HCT116 (cell line): ENCODE data around the gene UQCRC1. TPM values are rescaled to one million over a fixed set of nuclear protein-coding genes. Genes with fewer than 3 reads are reported as not detected.

Experiments used
- ATAC-seq: fragments of 200-7000 bp; cut with Tn5 transposase; 2 replicates; pipeline ENCODE4 v1.9.1; 2020; ENCODE audit warnings: mild to moderate bottlenecking, moderate library complexity
- BruUV-seq: library from RNA; stranded (reverse); fragments of 400-500 nt; replicated peaks from 2 replicates; lab custom pipeline; 2021; lab: Mats Ljungman, UMichigan
- CTCF ChIA-PET: fragments of 300-600 bp; sonication (Branson Sonifier 250); formaldehyde crosslinking; loops from one replicate; lab custom pipeline; 2021; ENCODE audit warnings: antibody characterized with exemption; lab: Charles Lee
- POLR2A ChIA-PET: fragments of 300-600, 350-600 bp; sonication (Branson Sonifier 250); formaldehyde crosslinking; loops from one replicate; lab custom pipeline; 2021; ENCODE audit warnings: antibody characterized with exemption; lab: Charles Lee
- RAD21 ChIA-PET, 2 experiments: fragments of 300-600 bp; sonication (Branson Sonifier 250); formaldehyde crosslinking; loops; one replicate each; lab custom pipeline; 2023; ENCODE audit warnings: low total read pairs in 2 of 2; ENCODE audit not compliant: uncharacterized antibody in 2 of 2, unreplicated experiment in 2 of 2, low non-redundant PET in 1 of 2; lab: Charles Lee
- DNase-seq: peaks from one replicate; pipeline ENCODE4 v3.0.0-alpha.2; 2010; ENCODE audit warnings: low read depth, low spot score
- H2AFZ ChIP-seq: fragments of 200-600 bp; shearing (Covaris generic), sonication (generic); 2 replicates; pipeline ENCODE4 v1.6.1; 2017; ENCODE audit warnings: low read depth, mixed run types, mixed read lengths, antibody characterized with exemption, low read length; ENCODE audit not compliant: poor library complexity, severe bottlenecking
- H3K27ac ChIP-seq: 2 replicates; pipeline ENCODE4 v1.5.1; 2012; ENCODE audit warnings: low read depth, low read length
- H3K27me3 ChIP-seq: fragments of 200-600 bp; sonication (generic); 2 replicates; pipeline ENCODE4 v1.6.1; 2016; ENCODE audit warnings: mixed run types, low read length, mixed read lengths; ENCODE audit not compliant: insufficient read depth
- H3K36me3 ChIP-seq, 2 experiments: fragments of 200-500 bp in 1 of 2; fragments of 200-600 bp in 1 of 2; sonication (Bioruptor generic) in 1 of 2; sonication (generic) in 1 of 2; 2 replicates each; pipeline versions ENCODE4 v1.5.1 to v1.6.1; 2014 to 2016; ENCODE audit warnings: low read length in 2 of 2, inconsistent platforms in 1 of 2, mixed read lengths in 1 of 2, mixed run types in 1 of 2; ENCODE audit not compliant: insufficient read depth in 2 of 2, control insufficient read depth in 1 of 2
- H3K4me1 ChIP-seq, 2 experiments: fragments of 200-600 bp in 1 of 2; sonication (generic) in 1 of 2; 2 replicates each; pipeline versions ENCODE4 v1.5.1 to v1.6.1; 2012 to 2017; ENCODE audit warnings: low read length in 2 of 2, inconsistent platforms in 1 of 2, mild to moderate bottlenecking in 1 of 2, mixed read lengths in 1 of 2, mixed run types in 1 of 2, moderate library complexity in 1 of 2; ENCODE audit not compliant: insufficient read depth in 2 of 2, control insufficient read depth in 1 of 2
- H3K4me2 ChIP-seq: fragments of 200-600 bp; sonication (generic); 2 replicates; pipeline ENCODE4 v1.6.1; 2017; ENCODE audit warnings: mixed run types, low read length, mixed read lengths
- H3K4me3 ChIP-seq, 2 experiments: fragments of 200-600 bp in 1 of 2; sonication (generic) in 1 of 2; replicated peaks in 1 of 2; 2 replicates each; pipeline ENCODE4 v1.5.1; 2011 to 2016; ENCODE audit warnings: low read length in 2 of 2, control low read depth in 1 of 2, low read depth in 1 of 2, mild to moderate bottlenecking in 1 of 2, mixed read lengths in 1 of 2, mixed run types in 1 of 2
- H3K79me2 ChIP-seq: fragments of 200-600 bp; sonication (generic); 2 replicates; pipeline ENCODE4 v1.6.1; 2017; ENCODE audit warnings: mild to moderate bottlenecking, mixed run types, low read length, moderate library complexity, mixed read lengths; ENCODE audit not compliant: insufficient read depth
- H3K9ac ChIP-seq: fragments of 200-600 bp; sonication (generic); 2 replicates; pipeline ENCODE4 v1.6.1; 2016; ENCODE audit warnings: low read length, mixed read lengths
- H3K9me2 ChIP-seq: fragments of 200-600 bp; sonication (generic), shearing (Covaris generic); 2 replicates; pipeline ENCODE4 v1.6.1; 2017; ENCODE audit warnings: mixed run types, mild to moderate bottlenecking, moderate library complexity; ENCODE audit not compliant: insufficient read depth
- H3K9me3 ChIP-seq, 2 experiments: fragments of 200-500 bp in 1 of 2; fragments of 200-600 bp in 1 of 2; sonication (Bioruptor generic) in 1 of 2; sonication (generic) in 1 of 2; 2 replicates each; pipeline ENCODE4 v1.6.1; 2014 to 2017; ENCODE audit warnings: low read length in 2 of 2, mixed read lengths in 2 of 2, inconsistent platforms in 1 of 2, low read depth in 1 of 2, mild to moderate bottlenecking in 1 of 2, mixed run types in 1 of 2, moderate library complexity in 1 of 2; ENCODE audit not compliant: control insufficient read depth in 1 of 2, insufficient read depth in 1 of 2
- H4K20me1 ChIP-seq: fragments of 200-600 bp; sonication (generic), shearing (Covaris generic); 2 replicates; pipeline ENCODE4 v1.6.1; 2017; ENCODE audit warnings: mixed run types, mild to moderate bottlenecking, moderate library complexity; ENCODE audit not compliant: insufficient read depth
- CTCF ChIP-seq, 3 experiments: fragments of 200-600 bp in 1 of 3; sonication (generic) in 1 of 3; IDR thresholded peaks in 2 of 3; conservative IDR thresholded peaks in 1 of 3; 2 replicates each; pipeline ENCODE4 v1.5.1; 2012 to 2017; ENCODE audit warnings: low read depth in 2 of 3, low read length in 2 of 3, antibody characterized with exemption in 1 of 3, borderline replicate concordance in 1 of 3, control low read depth in 1 of 3, mild to moderate bottlenecking in 1 of 3, mixed read lengths in 1 of 3, mixed run types in 1 of 3, moderate library complexity in 1 of 3; ENCODE audit not compliant: insufficient read depth in 1 of 3
- ELF1 ChIP-seq: IDR thresholded peaks from 2 replicates; pipeline ENCODE4 v1.6.1; 2012; ENCODE audit warnings: low read depth, borderline replicate concordance
- JUND ChIP-seq: IDR thresholded peaks from 2 replicates; pipeline ENCODE4 v1.6.1; 2012
- RAD21 ChIP-seq: IDR thresholded peaks from 2 replicates; pipeline ENCODE4 v1.6.1; 2012; ENCODE audit warnings: low read depth, mild to moderate bottlenecking
- SIN3A ChIP-seq: IDR thresholded peaks from 2 replicates; pipeline ENCODE4 v1.6.1; 2012; ENCODE audit warnings: low read depth
- TCF7L2 ChIP-seq: IDR thresholded peaks from 2 replicates; pipeline ENCODE4 v1.7.0; 2011; ENCODE audit warnings: borderline replicate concordance, inconsistent platforms; ENCODE audit not compliant: insufficient read depth, insufficient read length; ENCODE audit errors: extremely low read depth
- ZNF274 ChIP-seq: fragments of 200-500 bp; sonication (Bioruptor generic); IDR thresholded peaks from 2 replicates; pipeline ENCODE4 v1.6.1; 2014; ENCODE audit warnings: mild to moderate bottlenecking, low read depth, low read length, inconsistent platforms
- intact Hi-C: fragments of 100-400 bp; cut with micrococcal nuclease; formaldehyde crosslinking; loops from 2 replicates; pipeline ENCODE4 v1.10.0; 2022
- total RNA-seq: library from RNA; stranded (reverse); gene quantifications from one replicate; pipeline ENCODE4 v1.2.1, GENCODE V29; 2021; ENCODE audit not compliant: unreplicated experiment
- TF ChIP-seq, protein P1 (sequence below): IDR thresholded peaks from 2 replicates; pipeline ENCODE4 v1.6.1; 2012; ENCODE audit warnings: low read depth

UQCRC1 gene
- total RNA-seq, 1 experiment from 2014 or later, result 318 TPM

- CTCF ChIA-PET, result interaction anchor here (1.0 kb wide), 1 partner anchor 14 kb away, joined by 3 read pairs; no protein-coding TSS in a partner anchor
- Histone ChIP-seq H3K4me3 (peak within 1 kb of the TSS; percentile 15 to 24), H3K9ac (peak within 1 kb of the TSS; percentile 29), H3K4me2 (peak within 1 kb of the TSS; percentile 71), H3K9me2 (no peaks in the 10 kb centered on the region), H4K20me1 (no peaks in the 10 kb centered on the region), H3K79me2 (no peaks in the 10 kb centered on the region), H3K36me3 (no peaks in the 10 kb centered on the region), H3K27ac (peak within 1 kb of the TSS; percentile 58), H3K9me3 (no peaks in the 10 kb centered on the region), H3K27me3 (no peaks in the 10 kb centered on the region), H3K4me1 (peaks cover 55 to 82% of the 10 kb centered on the region in 2 experiments), H2AFZ (no peak within 1 kb of the TSS)
- DNase-seq, result no peak
- BruUV-seq, result TSS peak; percentile 22
- RAD21 ChIA-PET, result no interaction called here
- intact Hi-C loops, result no loop called here
- no peak; the same call in 1 of the 2 replicates for ATAC-seq
- TF ChIP-seq ZNF274, result no peak
- no peak for TF ChIP-seq JUND
- TF ChIP-seq TCF7L2, result no peak
- TF ChIP-seq, protein P1, sequence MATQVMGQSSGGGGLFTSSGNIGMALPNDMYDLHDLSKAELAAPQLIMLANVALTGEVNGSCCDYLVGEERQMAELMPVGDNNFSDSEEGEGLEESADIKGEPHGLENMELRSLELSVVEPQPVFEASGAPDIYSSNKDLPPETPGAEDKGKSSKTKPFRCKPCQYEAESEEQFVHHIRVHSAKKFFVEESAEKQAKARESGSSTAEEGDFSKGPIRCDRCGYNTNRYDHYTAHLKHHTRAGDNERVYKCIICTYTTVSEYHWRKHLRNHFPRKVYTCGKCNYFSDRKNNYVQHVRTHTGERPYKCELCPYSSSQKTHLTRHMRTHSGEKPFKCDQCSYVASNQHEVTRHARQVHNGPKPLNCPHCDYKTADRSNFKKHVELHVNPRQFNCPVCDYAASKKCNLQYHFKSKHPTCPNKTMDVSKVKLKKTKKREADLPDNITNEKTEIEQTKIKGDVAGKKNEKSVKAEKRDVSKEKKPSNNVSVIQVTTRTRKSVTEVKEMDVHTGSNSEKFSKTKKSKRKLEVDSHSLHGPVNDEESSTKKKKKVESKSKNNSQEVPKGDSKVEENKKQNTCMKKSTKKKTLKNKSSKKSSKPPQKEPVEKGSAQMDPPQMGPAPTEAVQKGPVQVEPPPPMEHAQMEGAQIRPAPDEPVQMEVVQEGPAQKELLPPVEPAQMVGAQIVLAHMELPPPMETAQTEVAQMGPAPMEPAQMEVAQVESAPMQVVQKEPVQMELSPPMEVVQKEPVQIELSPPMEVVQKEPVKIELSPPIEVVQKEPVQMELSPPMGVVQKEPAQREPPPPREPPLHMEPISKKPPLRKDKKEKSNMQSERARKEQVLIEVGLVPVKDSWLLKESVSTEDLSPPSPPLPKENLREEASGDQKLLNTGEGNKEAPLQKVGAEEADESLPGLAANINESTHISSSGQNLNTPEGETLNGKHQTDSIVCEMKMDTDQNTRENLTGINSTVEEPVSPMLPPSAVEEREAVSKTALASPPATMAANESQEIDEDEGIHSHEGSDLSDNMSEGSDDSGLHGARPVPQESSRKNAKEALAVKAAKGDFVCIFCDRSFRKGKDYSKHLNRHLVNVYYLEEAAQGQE, result no peak
- TF ChIP-seq CTCF (IDR thresholded peaks at IDR 0.05 in 2 of 3, conservative IDR thresholded peaks at IDR 0.05 in 1 of 3; ENCODE audit: borderline replicate concordance in 1 of 3, insufficient read depth in 1 of 3, low read depth in 2 of 3, low read length in 2 of 3), result no peak
- no peak for TF ChIP-seq ELF1
- TF ChIP-seq SIN3A, result no peak
- TF ChIP-seq RAD21, result no peak
- POLR2A ChIA-PET, result no interaction called here
These were observed 46.0 kb downstream of the UQCRC1 start, which contains the start of gene UCN2 for GRCh38 chr3:48563382-48563918. UCN2 (minus strand) TSS chr3:48563781; CDS start chr3:48563124, 657 bp downstream.
